Measurements from ENCODE around the gene DIPK1B.
A peak's percentile ranks its signal among the peaks of the same experiment; 100 is the strongest.
"Not testable (repeated sequence)": the region's sequence is repeated elsewhere in the genome, so short reads cannot be mapped to it uniquely, and the experiment has no call there.

Gene DIPK1B

GRCh38 chr9:136698635-136699246 lies 13.6 kb upstream of the DIPK1B start:
- no peak for DNase-seq (ENCODE audit: low spot score)

DNA sequence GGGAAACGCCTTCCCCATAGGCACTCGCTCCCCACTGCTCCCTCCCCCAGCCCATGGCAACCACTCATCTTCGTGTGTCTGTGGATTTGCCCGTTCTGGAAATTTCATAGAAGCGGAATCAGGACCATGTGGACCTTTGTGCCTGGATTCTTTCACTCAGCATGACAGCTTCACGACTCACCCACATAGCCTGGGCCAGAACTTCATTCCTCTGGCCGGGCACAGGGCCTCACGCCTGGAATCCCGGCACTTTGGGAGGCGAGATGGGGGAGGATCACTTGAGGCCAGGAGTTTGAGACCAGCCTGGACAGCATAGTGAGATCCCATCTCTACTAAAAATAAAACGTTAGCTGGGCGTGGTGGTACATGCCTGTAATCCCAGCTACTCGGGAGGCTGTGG lies 12.1 kb upstream of the DIPK1B start:
- no peak for DNase-seq (ENCODE audit: low spot score)

DNA sequence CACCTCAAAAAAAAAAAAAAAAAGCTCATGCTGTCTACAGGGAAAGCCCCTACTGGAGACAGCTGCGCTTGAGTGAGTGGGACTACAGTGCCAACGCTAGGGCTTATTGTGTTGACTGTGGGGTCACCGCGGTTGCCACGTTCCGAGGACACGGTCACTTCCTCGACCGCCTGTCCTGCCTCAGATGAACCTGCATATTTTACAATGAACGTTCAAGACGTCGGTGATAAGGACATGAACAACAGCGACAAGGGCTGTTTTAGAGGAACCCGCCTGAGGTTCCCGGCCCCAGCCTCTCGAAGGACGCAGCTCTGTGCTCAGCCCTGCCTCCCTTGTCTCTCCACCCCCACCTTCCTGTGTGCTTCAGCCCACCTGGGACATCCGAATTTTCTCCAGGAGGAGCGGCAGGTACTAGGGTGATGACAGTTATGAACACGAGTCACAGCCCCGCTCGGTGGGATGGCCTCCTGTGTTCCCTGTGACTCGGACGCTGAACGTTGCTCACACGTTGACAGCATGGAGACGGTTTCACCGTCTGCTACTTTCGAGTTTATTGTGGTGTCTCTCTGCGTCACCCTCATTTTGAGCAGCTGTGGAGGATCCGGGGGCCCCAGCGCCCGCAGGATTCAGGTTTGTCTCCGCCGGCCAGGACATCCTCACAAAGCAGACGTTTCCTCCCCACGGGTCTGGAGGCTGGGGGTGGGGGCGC lies 11.3 kb upstream of the DIPK1B start:
- peak; percentile 37 for DNase-seq (ENCODE audit: low spot score)

- no peak for DNase-seq (ENCODE audit: low spot score)
Observed at GRCh38 chr9:136701668-136702053, 10.7 kb upstream of the DIPK1B start.

- no peak for DNase-seq (ENCODE audit: low spot score)
Observed at GRCh38 chr9:136703276-136703860, 9.0 kb upstream of the DIPK1B start.

GRCh38 chr9:136704741-136705140 lies 7.6 kb upstream of the DIPK1B start:
- not testable (repeated sequence) for DNase-seq (ENCODE audit: low spot score)

DNA sequence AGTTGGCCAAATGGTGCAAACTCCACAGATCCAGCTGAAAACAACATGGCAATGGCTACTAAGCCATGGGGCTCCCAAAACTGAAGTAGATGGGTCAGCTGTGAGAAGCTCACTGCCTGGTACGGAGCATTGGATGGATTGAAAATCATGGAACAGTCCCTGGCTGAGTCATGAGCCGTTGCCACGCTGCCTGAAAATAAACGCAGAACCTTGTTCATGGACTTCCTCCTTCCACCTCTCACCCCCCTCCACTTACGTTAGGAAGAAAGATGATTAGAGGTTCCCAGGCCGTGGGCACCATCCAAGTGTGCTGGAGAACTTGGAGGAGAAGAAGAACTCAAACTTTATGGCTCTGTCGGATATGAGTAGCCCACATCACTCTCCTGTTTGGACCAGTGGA lies 6.8 kb upstream of the DIPK1B start:
- DNase-seq (ENCODE audit: low spot score), result no peak

- DNase-seq (ENCODE audit: low spot score), result no peak
Observed at GRCh38 chr9:136707011-136707410, 5.4 kb upstream of the DIPK1B start.

DNA sequence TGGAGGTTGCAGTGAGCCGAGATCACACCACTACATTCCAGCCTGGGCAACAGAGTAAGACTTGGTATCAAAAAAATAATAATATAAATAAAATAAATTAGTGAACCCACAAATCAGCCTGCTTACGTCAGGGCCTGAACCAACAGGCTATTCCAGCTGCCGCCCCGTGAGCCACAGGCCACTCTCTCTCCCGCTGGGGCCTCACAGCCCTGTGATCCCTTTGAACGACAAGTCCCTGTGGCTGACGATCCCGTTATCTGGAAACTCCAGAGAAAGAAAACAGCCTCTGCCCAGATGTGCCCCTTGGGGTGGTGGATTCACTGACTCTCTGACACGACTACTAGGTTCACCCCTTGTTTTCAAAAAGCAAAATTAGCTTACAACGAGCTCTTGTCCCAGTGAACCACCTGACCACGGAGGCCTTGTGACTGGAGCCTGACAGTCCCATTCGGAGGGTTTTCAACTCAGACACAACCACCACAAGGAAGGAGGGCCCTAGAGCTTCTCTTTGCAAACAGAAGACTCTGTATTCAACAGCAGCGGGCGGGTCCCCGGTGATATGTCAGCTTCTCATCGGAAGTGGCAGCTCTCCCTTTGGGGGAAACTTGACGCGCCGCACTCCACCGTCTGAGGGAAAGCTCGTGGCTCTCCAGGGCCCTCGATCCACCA lies 4.4 kb upstream of the DIPK1B start:
- DNase-seq (ENCODE audit: low spot score), result no peak

- DNase-seq (ENCODE audit: low spot score), result no peak
Observed at GRCh38 chr9:136709454-136710109, 2.8 kb upstream of the DIPK1B start.

- DNase-seq (ENCODE audit: low spot score), result no peak
Observed at GRCh38 chr9:136710543-136710942, 1.8 kb upstream of the DIPK1B start.

DNA sequence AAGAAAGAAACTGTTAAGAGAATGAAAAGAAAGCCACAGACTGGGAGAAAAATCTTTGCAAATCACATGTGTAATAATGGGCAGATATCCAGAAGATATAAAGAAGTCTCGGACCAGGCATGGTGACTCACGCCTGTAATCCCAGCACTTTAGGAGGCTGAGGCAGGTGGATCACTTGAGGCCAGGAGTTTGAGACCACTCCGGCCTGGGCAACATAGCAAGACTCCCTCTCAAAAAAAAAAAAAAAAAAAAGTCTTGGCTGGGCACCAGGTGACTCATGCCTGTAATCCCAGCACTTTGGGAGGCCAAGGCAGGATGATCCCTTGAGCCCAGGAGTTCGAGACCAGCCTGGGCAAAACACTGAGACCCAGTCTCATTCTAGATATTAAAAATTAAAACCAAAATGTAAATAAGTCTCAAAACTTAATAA lies 1.1 kb upstream of the DIPK1B start:
- DNase-seq (ENCODE audit: low spot score), result not testable (repeated sequence)

- DNase-seq (ENCODE audit: low spot score), result no peak
Observed at GRCh38 chr9:136712690-136713544, 545 bp downstream of the DIPK1B start.

DNA sequence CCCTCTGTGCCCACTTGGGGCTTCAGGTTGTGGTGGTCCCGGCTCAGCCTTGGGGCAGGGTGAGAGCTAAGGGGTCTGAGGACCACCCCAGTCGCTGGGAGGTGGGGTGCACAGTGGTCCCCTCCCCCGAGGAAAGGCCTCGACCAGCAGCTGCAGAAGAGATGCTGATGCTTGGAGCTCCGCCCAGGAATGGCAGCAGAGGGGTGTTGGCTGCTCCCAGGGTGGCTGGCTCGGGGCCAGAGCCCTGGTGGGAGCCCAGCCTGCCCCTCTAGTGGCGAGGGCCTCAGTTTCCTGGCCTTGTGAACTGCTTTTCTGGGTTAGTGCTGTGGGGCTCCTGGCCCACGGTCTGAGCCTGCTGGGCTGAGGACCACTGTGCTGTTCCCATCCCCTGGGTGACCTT lies 1.2 kb downstream of the DIPK1B start:
- no peak for DNase-seq (ENCODE audit: low spot score)

- no peak for DNase-seq (ENCODE audit: low spot score)
Observed at GRCh38 chr9:136714096-136714892, 1.9 kb downstream of the DIPK1B start.

- DNase-seq (ENCODE audit: low spot score), result no peak
Observed at GRCh38 chr9:136714893-136715274, 2.5 kb downstream of the DIPK1B start.

DNA sequence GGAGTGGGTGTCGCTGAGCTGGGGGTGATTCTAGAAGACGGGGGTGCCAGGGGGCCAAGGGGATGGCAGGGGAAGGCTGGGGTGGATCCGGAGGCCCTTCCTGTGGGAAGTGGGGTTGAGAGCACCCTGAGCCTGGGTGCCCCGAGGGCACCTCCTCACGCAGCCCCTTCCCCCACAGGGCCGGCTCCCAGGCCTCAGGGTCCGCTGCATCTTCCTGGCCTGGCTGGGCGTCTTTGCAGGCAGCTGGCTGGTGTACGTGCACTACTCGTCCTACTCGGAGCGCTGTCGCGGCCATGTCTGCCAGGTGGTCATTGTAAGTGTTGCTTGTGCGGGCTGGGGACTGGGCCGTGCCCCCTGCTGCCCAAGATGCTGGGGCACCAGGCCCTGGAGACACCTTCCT lies 5.0 kb downstream of the DIPK1B start:
- no peak for DNase-seq (ENCODE audit: low spot score)

GRCh38 chr9:136718345-136719194 lies 6.2 kb downstream of the DIPK1B start:
- no peak for DNase-seq (ENCODE audit: low spot score)

DNA sequence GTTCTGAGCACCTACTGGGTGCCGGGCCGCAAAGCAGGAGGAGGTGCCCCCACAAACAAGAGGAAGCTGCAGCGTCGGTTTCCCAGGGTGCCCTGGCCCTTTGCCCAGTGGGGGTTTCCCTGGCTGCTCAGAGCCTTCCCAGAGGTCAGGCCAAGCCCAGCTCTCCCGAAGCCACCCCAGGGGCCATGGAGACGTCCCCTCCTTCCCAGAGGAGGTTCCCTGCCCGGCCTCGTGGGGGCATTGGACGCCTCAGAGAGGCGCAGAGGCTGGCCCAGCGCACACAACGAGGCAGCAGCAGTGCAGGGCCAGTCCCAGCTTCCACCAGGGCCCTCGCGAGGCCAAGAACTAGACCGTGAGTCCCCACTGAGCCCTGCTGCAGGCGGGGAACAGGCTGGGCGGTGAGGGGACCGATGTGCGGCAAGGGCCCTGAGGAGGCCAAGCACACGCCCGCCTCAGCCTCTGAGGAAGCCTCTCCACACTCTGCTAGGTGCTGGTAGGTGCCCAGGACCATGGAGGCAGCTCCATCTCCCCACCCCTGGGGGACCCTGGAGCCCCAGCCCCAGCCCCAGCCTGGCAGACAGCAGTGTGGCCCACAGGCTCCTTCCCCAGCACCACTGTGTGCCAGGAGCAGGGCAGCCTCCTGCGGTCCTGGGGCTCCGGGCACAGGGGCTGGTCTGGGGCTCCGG lies 7.0 kb downstream of the DIPK1B start:
- no peak for DNase-seq (ENCODE audit: low spot score)

Data from CD4-positive, alpha-beta T cell treated with Interleukin-15 for 4 hours (primary cell).